Vagina (tissue), 2 donors: ENCODE results near the gene ACSF2. TPM values are rescaled to one million over a fixed set of nuclear protein-coding genes. Genes with fewer than 3 reads are reported as not detected.

Experiments used
- DNase-seq, 2 donors: peaks; one replicate each; pipeline ENCODE4 v3.0.0-alpha.2; 2017; ENCODE audit errors: extremely low spot score in 2 of 2
- H3K27ac ChIP-seq: fragments of 200-600 bp; sonication (generic); one replicate; pipeline ENCODE4 v1.5.1; 2019
- H3K27me3 ChIP-seq: fragments of 200-600 bp; sonication (generic); one replicate; pipeline ENCODE4 v1.5.1; 2019
- H3K36me3 ChIP-seq, 2 donors: fragments of 200-600 bp; sonication (generic); one replicate each; pipeline ENCODE4 v1.5.1; 2017 to 2019
- H3K4me1 ChIP-seq: fragments of 200-600 bp; sonication (generic); one replicate; pipeline ENCODE4 v1.5.1; 2019
- H3K4me3 ChIP-seq, 2 donors: fragments of 200-600 bp; sonication (generic); 1 replicate in 1 of 2; 2 replicates in 1 of 2; pipeline ENCODE4 v1.5.1; 2016 to 2019
- H3K9me3 ChIP-seq: fragments of 200-600 bp; sonication (generic); one replicate; pipeline ENCODE4 v1.5.1; 2019
- CTCF ChIP-seq, 3 experiments: fragments of 450-650 bp in 2 of 3; fragments of 200-600 bp in 1 of 3; sonication (generic) in 1 of 3; IDR thresholded peaks; one replicate each; pipeline ENCODE4 v1.5.1; 2017 to 2019; ENCODE audit warnings: antibody characterized with exemption in 3 of 3, mild to moderate bottlenecking in 2 of 3, moderate library complexity in 2 of 3
- POLR2A ChIP-seq, 2 donors: fragments of 450-650 bp; IDR thresholded peaks; one replicate each; pipeline ENCODE4 v1.6.1; 2017; ENCODE audit warnings: antibody characterized with exemption in 2 of 2, mild to moderate bottlenecking in 2 of 2, moderate library complexity in 2 of 2
- POLR2AphosphoS5 ChIP-seq, 2 donors: sonication (generic); formaldehyde crosslinking; IDR thresholded peaks; one replicate each; pipeline ENCODE4 v1.9.0; 2017; ENCODE audit warnings: antibody characterized with exemption in 2 of 2, mild to moderate bottlenecking in 2 of 2, low read depth in 1 of 2; ENCODE audit not compliant: insufficient read depth in 1 of 2
- intact Hi-C: fragments of 100-400 bp; cut with DNase I; formaldehyde crosslinking; loops from one replicate; pipeline ENCODE4 v1.15.1; 2023
- total RNA-seq: library from RNA; depleted of rRNA; stranded (reverse); fragments of >200 nt; gene quantifications from one replicate; pipeline ENCODE4 v1.2.3, GENCODE V29; 2016

The ACSF2 gene
- total RNA-seq, 1 donor from 2014 or later = 56.0 TPM

- Histone ChIP-seq H3K4me3 (no peak overlapping the region), H3K27me3 (no peaks in the 10 kb centered on the region), H3K27ac (no peak overlapping the region), H3K4me1 (peaks cover 29% of the 10 kb centered on the region), H3K36me3 (peaks cover 7 to 65% of the 10 kb centered on the region in 2 donors), H3K9me3 (no peaks in the 10 kb centered on the region)
- intact Hi-C loops = no loop called here
- DNase-seq = no peak
- TF ChIP-seq POLR2A (IDR thresholded peaks at IDR 0.05) (no peak), CTCF (IDR thresholded peaks at IDR 0.05) (no peak), POLR2AphosphoS5 (IDR thresholded peaks at IDR 0.05; ENCODE audit: insufficient read depth in 1 of 2, low read depth in 1 of 2) (no peak)
Observed at GRCh38 chr17:50392621-50393020, 33.4 kb upstream of the ACSF2 start.

- intact Hi-C loops = no loop called here
- TF ChIP-seq POLR2A (IDR thresholded peaks at IDR 0.05) (no peak), CTCF (IDR thresholded peaks at IDR 0.05) (no peak), POLR2AphosphoS5 (IDR thresholded peaks at IDR 0.05; ENCODE audit: insufficient read depth in 1 of 2, low read depth in 1 of 2) (no peak)
- DNase-seq = no peak
- no peaks in the 10 kb centered on the region for H3K9me3 ChIP-seq
- no peak overlapping the region for H3K27ac ChIP-seq
- H3K27me3 ChIP-seq = no peaks in the 10 kb centered on the region
- no peak overlapping the region for H3K4me3 ChIP-seq
- peaks cover 7 to 54% of the 10 kb centered on the region in 2 donors for H3K36me3 ChIP-seq
- H3K4me1 ChIP-seq = peaks cover 34% of the 10 kb centered on the region
Observed at GRCh38 chr17:50393700-50394099, 32.3 kb upstream of the ACSF2 start.

DNA sequence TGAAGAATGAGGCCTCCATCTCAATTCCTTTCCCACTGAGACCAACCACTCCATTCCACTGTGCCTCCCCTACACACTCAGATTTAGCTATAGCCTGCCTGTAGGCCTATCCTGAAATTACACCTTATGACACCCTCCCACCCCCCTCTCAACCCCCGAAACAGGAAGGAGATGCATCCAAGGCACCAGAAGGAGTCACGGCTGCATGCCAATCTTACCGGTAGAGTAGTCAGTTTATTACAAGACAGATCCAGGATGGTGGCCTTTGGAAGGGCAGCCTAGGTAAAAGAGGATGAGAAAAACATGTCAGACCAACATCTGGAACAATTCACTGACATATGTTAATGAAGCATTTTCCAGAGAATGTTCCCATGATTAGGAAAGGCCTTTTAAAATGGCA is 31.3 kb upstream of the ACSF2 start:
- DNase-seq = no peak
- no peak for TF ChIP-seq CTCF (IDR thresholded peaks at IDR 0.05)
- no peak for TF ChIP-seq POLR2AphosphoS5 (IDR thresholded peaks at IDR 0.05; ENCODE audit: insufficient read depth in 1 of 2, low read depth in 1 of 2)
- TF ChIP-seq POLR2A (IDR thresholded peaks at IDR 0.05) = no peak
- H3K4me3 ChIP-seq = no peak overlapping the region
- H3K4me1 ChIP-seq = peaks cover 34% of the 10 kb centered on the region
- intact Hi-C loops = no loop called here
- H3K27me3 ChIP-seq = no peaks in the 10 kb centered on the region
- H3K9me3 ChIP-seq = no peaks in the 10 kb centered on the region
- H3K36me3 ChIP-seq = peaks cover 7 to 51% of the 10 kb centered on the region in 2 donors
- H3K27ac ChIP-seq = no peak overlapping the region

DNA sequence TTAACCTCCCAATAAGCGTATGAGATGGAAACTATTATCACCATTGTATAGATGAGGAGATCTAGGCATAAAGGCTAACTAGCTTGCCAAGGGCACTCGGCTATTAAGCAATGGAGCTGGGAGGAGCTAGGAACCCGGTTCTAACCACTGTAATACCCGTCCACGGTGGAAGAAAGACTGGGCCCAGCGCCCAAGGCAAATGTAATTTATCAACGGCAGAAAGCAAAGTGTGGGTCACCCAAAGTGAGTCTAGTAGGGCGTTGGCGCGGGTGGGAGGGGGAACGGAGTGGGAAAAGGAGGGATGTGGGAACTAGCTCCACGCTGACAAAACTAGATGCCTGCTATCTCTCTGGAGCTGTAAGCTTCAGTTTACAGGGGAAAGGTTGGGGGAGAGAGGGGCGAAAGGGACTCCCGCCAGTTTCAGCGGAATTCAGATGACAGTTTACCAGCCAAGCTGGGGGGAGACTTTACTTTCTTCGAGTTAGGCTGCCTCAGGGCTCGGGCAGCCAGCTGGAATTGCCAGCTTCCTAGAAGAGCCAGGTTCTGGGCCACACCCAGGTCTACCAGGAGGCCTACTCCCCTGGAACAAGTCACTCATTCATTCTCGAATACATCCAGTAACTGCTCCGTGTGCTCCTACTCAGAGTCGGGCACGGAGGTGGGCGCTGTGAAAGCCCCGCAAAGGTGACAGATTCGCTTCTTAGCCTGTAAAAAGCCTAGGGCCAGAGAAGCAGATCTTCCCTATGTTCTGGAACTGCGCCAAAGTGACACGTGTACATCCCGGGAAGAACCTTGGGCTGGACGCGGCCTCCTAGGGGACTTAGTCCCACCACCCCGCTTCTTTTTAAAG is 29.5 kb upstream of the ACSF2 start:
- Histone ChIP-seq H3K27ac (peak overlapping the region; percentile 79), H3K27me3 (no peaks in the 10 kb centered on the region), H3K36me3 (peaks cover 1 to 35% of the 10 kb centered on the region in 2 donors), H3K4me1 (peaks cover 34% of the 10 kb centered on the region), H3K9me3 (no peaks in the 10 kb centered on the region), H3K4me3 (peak overlapping the region; percentile 90 to 94)
- intact Hi-C loops = no loop called here
- no peak for DNase-seq
- TF ChIP-seq CTCF (IDR thresholded peaks at IDR 0.05) (no peak), POLR2A (IDR thresholded peaks at IDR 0.05) (no peak), POLR2AphosphoS5 (IDR thresholded peaks at IDR 0.05; ENCODE audit: insufficient read depth in 1 of 2, low read depth in 1 of 2) (no peak)
